Mucosa of stomach (tissue), 1 donor: ENCODE measurements around the gene TTC21A.
"Not testable (repeated sequence)": the region's sequence is repeated elsewhere in the genome, so short reads cannot be mapped to it uniquely, and the experiment has no call there.

ENCODE experiments used
- H3K27me3 ChIP-seq: one replicate; pipeline ENCODE4 v1.7.0; 2013; ENCODE audit warnings: mild to moderate bottlenecking, low read length; ENCODE audit not compliant: control insufficient read depth, insufficient read depth
- H3K36me3 ChIP-seq: one replicate; pipeline ENCODE4 v1.7.0; 2013; ENCODE audit warnings: low read length; ENCODE audit not compliant: control insufficient read depth, insufficient read depth
- H3K4me1 ChIP-seq: one replicate; pipeline ENCODE4 v1.7.0; 2013; ENCODE audit warnings: mild to moderate bottlenecking, low read length; ENCODE audit not compliant: control insufficient read depth, insufficient read depth
- H3K4me3 ChIP-seq: one replicate; pipeline ENCODE4 v1.7.0; 2013; ENCODE audit warnings: low read length
- H3K9ac ChIP-seq: one replicate; pipeline ENCODE4 v1.7.0; 2013; ENCODE audit warnings: mild to moderate bottlenecking, low read length, moderate library complexity
- H3K9me3 ChIP-seq: one replicate; pipeline ENCODE4 v1.7.0; 2013; ENCODE audit warnings: mild to moderate bottlenecking, low read length, moderate library complexity; ENCODE audit not compliant: control insufficient read depth
- donor health status: Pancreatic carcinoma.

Gene TTC21A, protein sequence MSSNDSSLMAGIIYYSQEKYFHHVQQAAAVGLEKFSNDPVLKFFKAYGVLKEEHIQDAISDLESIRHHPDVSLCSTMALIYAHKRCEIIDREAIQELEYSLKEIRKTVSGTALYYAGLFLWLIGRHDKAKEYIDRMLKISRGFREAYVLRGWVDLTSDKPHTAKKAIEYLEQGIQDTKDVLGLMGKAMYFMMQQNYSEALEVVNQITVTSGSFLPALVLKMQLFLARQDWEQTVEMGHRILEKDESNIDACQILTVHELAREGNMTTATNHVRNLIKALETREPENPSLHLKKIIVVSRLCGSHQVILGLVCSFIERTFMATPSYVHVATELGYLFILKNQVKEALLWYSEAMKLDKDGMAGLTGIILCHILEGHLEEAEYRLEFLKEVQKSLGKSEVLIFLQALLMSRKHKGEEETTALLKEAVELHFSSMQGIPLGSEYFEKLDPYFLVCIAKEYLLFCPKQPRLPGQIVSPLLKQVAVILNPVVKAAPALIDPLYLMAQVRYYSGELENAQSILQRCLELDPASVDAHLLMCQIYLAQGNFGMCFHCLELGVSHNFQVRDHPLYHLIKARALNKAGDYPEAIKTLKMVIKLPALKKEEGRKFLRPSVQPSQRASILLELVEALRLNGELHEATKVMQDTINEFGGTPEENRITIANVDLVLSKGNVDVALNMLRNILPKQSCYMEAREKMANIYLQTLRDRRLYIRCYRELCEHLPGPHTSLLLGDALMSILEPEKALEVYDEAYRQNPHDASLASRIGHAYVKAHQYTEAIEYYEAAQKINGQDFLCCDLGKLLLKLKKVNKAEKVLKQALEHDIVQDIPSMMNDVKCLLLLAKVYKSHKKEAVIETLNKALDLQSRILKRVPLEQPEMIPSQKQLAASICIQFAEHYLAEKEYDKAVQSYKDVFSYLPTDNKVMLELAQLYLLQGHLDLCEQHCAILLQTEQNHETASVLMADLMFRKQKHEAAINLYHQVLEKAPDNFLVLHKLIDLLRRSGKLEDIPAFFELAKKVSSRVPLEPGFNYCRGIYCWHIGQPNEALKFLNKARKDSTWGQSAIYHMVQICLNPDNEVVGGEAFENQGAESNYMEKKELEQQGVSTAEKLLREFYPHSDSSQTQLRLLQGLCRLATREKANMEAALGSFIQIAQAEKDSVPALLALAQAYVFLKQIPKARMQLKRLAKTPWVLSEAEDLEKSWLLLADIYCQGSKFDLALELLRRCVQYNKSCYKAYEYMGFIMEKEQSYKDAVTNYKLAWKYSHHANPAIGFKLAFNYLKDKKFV (N-terminal part only)

DNA sequence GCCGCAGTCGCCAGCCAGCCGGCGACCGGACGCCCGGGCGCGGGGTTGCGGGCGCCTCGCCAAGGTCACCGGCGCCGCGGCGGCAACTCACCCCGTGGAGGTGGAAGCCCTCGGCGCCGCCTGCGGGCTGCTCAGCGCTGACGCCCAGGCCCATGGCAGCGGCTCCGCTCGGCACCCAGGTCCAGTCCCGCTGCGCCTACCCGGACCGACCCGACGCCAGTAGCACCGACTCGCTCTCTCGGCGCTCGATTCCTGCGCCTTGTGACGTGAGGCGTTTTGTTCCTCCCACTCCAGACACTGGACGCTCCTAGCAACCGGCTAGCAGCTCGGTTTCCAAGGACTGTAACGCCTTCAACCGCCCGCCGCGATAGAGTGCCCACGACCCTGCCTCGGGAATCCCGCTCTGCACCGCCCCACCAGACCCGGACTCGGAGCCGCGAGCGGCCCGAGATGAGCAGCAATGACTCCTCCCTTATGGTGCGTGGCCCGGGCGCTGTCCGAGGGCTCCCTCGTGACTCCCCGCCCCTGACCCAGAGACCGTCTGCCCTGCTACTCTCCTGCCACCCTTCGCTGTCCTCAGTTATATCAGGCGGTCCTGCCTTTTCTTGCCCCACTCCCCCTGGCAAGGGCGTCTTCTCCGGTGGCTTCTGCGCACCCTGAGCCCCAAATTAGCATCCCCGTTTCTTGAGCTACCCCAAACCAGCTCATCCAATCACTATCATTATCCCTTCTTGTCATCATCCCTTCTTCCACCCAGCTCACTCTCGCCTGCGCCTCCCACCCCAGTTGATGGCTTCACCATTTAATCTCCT is at the start of gene TTC21A, which contains the start of gene GORASP1:
Gene TTC21A, plus strand, starts transcription at position 293 of the 812 bp plus-strand sequence. Its CDS starts 158 bp downstream, at position 451.
Gene GORASP1, minus strand, starts transcription at position 240 of the 812 bp plus-strand sequence. Its CDS starts 86 bp downstream, at position 154.
- peaks cover 44% of the 10 kb centered on the region for H3K4me1 ChIP-seq
- H3K9me3 ChIP-seq: no peaks in the 10 kb centered on the region
- peak within 1 kb of the TSS; percentile 40 for H3K4me3 ChIP-seq
- no peaks in the 10 kb centered on the region for H3K27me3 ChIP-seq
- H3K9ac ChIP-seq: peak within 1 kb of the TSS; percentile 96
- no peaks in the 10 kb centered on the region for H3K36me3 ChIP-seq

DNA sequence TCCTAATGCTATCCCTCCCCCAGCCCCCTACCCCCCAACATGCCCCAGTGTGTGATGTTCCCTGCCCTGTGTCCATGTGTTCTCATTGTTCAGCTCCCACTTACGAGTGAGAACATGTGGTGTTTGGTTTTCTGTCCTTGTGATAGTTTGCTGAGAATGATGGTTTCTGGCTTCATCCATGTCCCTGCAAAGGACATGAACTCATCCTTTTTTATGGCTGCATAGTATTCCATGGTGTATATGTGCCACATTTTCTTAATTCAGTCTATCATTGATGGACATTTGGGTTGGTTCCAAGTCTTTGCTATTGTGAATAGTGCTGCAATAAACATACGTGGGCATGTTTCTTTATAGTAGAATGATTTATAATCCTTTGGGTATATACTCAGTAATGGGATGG is 46.3 kb upstream of the TTC21A start:
- H3K27me3 ChIP-seq, H3K36me3 ChIP-seq, H3K4me1 ChIP-seq, H3K9ac ChIP-seq, H3K4me3 ChIP-seq, H3K9me3 ChIP-seq: not testable (repeated sequence)

DNA sequence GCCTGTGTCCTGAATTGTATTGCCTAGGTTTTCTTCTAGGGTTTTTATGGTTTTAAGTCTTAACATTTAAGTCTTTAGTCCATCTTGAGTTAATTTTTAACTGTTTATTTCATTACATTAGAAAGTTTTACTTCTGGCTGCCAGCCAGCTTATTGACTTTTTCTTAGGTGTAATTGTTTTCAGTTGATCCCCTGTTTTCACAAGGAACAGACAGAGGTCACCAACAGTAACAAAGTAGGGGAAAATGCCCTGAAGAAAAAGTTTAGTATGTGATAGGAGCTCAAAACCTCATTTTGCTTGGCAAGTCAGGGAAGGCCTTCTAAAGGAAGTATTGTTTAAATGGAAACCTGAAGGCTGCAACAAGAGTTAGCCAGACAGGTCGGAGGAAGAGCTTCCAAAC is 45.3 kb upstream of the TTC21A start:
- no peaks in the 10 kb centered on the region for H3K9me3 ChIP-seq
- H3K4me3 ChIP-seq: no peak overlapping the region
- H3K27me3 ChIP-seq: no peaks in the 10 kb centered on the region
- no peaks in the 10 kb centered on the region for H3K36me3 ChIP-seq
- no peaks in the 10 kb centered on the region for H3K4me1 ChIP-seq
- no peak overlapping the region for H3K9ac ChIP-seq

DNA sequence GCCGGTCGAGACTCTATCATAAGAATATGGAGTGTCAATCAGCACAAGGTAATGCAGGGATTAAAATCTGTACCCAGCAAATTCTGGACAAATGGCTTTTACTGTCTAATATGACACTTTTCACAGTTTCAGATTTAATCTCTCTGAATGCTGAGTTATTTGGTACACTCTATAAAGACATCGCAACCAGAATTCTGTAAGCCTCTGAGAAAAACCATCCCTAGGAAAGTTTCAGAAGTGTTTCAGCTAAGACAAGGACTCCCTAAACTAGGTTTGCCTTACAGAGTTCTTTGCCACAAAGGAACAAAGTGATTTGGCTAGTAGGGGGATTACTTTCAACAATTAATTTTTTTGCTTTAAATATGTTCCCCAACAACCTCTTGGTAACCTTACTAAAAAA is 44.3 kb upstream of the TTC21A start:
- H3K9me3 ChIP-seq: no peaks in the 10 kb centered on the region
- H3K36me3 ChIP-seq: no peaks in the 10 kb centered on the region
- H3K4me1 ChIP-seq: no peaks in the 10 kb centered on the region
- no peak overlapping the region for H3K4me3 ChIP-seq
- no peak overlapping the region for H3K9ac ChIP-seq
- H3K27me3 ChIP-seq: no peaks in the 10 kb centered on the region

DNA sequence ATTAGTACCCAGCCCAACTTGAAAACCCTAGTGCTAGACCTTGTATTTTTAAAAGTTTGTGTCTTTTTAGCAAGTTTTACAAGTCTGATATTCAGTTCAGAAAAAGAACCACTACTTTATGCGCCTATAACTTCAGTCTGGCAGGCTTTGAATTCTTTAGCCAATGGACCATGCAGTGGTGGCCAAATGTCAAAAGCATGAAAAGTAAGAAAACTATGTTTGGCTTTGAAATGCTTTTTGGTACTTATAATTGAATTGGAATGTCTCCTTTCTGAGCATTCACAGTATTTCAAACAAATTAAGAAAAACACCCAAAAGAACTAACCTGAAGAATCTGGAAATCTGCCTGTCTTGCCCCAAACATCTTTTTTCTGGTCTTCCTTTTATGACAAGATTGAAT is 42.8 kb upstream of the TTC21A start:
- Histone ChIP-seq H3K36me3 (no peaks in the 10 kb centered on the region), H3K27me3 (no peaks in the 10 kb centered on the region)

DNA sequence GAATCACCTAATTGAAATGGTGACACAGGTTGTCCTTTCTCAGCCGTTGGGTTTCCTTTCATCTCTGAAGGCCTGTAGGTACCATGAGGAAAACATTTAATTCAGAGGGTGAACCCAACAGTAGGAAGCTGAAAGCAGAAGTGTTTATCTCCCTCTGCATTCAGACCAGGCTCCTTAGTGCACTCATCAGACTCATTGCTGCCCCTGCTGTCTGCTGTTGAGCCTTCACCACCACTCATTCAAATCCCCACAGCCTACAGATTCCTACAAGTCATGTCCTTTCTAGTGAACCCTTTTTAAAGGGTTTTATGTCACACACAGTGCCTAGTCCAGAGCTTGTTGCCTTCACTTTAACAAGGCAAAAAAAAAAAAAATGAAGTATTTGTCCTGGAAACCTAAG is 42.3 kb upstream of the TTC21A start:
- H3K36me3 ChIP-seq: no peaks in the 10 kb centered on the region

More for the DNA sequence above, 42.8 kb upstream of the TTC21A start:
- Histone ChIP-seq H3K4me1 (no peaks in the 10 kb centered on the region), H3K4me3 (no peak overlapping the region), H3K9me3 (no peaks in the 10 kb centered on the region), H3K9ac (no peak overlapping the region)

DNA sequence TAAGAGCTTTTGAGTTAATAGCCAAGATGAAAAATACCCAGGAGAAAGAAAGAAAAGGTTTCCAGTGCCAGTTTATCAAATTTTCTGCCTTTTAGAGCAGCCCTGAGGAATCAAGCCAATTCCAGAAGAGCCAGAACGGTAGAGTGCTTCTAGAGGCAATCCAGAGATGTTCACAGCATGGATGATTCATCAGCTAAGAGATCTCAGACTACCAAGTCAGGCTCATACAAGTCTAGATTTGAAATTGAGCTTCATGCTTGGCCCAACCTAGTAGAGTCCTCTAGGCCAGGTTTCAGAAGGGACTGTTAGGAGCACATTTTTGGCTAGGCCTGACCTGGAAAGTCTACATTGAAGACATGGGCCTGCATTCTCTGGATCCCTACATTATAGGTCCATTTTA is 40.2 kb upstream of the TTC21A start:
- Histone ChIP-seq H3K36me3 (no peaks in the 10 kb centered on the region), H3K4me1 (no peaks in the 10 kb centered on the region), H3K9me3 (no peaks in the 10 kb centered on the region), H3K9ac (no peak overlapping the region), H3K4me3 (no peak overlapping the region), H3K27me3 (no peaks in the 10 kb centered on the region)

More for the DNA sequence above, 42.3 kb upstream of the TTC21A start:
- Histone ChIP-seq H3K9ac (no peak overlapping the region), H3K4me3 (no peak overlapping the region), H3K27me3 (no peaks in the 10 kb centered on the region), H3K4me1 (no peaks in the 10 kb centered on the region), H3K9me3 (no peaks in the 10 kb centered on the region)

DNA sequence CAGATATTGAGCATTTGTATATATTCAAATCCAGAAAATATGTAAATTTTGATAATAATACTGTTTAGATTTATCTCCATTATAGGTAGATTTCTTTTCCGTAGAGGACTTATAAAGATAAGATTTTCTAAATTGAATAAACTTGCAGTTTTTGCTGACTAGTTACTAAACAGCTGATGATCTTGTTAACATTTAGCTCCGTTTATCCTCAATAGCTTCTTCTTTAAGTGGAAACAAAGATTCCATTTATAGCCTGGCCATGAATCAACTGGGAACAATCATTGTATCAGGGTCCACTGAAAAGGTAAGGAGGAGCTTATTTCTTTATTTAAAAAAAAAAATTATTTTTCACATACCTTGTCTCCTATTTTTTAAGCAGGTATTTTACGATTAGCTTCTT is 38.9 kb upstream of the TTC21A start:
- Histone ChIP-seq H3K36me3 (no peaks in the 10 kb centered on the region), H3K4me3 (no peak overlapping the region), H3K4me1 (no peaks in the 10 kb centered on the region), H3K9me3 (no peaks in the 10 kb centered on the region), H3K27me3 (no peaks in the 10 kb centered on the region), H3K9ac (no peak overlapping the region)

DNA sequence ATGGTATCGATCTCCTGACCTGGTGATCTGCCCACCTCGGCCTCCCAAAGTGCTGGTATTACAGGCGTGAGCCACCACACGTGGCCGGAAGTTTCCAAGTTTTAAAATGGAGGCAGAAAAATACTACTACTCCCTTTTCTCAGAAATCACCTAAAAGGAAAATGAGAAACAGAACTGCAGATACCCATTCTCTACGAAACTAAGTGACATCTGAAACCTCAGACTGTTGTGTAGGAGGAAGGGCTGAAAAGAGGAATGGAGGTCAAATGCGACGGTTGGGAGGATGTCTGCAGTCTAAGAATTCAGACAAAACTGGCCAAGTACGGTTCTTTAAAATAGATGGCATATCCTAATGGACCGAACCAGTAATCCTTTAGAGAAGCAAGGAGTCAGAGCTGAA is 31.6 kb upstream of the TTC21A start:
- Histone ChIP-seq H3K27me3 (no peaks in the 10 kb centered on the region), H3K9me3 (no peaks in the 10 kb centered on the region), H3K36me3 (peaks cover 11% of the 10 kb centered on the region), H3K4me3 (no peak overlapping the region), H3K4me1 (no peaks in the 10 kb centered on the region), H3K9ac (no peak overlapping the region)

DNA sequence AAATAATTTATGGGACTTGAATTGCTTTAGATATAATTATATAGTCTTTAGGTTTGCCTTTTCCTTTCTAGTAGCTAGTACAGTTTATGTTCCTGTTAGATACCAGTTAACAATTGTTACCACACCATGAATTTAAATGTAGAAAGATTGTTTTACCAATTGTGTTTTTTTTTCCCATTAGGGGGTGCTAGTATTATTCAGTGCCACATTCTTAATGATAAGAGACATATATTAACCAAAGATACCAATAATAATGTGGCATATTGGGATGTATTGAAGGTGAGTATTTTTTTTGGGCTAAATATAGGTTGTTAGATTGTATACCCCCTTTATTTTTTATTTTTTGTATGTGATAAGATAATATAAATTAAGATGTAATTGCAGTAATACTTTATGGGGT is 27.9 kb upstream of the TTC21A start:
- Histone ChIP-seq H3K27me3 (no peaks in the 10 kb centered on the region), H3K4me3 (no peak overlapping the region), H3K9me3 (no peaks in the 10 kb centered on the region), H3K9ac (no peak overlapping the region), H3K4me1 (no peaks in the 10 kb centered on the region), H3K36me3 (peaks cover 11% of the 10 kb centered on the region)

DNA sequence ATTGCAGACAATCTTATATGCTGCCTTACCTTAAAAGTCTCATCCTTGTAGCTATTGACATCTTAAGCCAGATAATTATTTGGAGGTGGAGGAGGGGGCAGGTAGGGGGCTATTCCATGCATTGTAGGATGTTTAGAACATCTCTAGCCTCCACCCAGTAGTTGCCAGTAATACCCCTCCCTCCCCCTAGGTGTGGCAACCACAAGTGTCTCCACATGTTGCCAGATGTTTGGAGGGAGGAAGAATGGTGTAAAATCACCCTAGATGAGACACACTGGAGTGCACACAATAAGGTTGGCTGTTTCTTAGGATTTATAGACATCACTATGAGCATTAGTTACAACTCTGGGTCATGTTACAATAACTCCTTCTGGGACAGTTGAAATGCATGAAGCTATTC is 27.5 kb upstream of the TTC21A start:
- H3K9ac ChIP-seq: no peak overlapping the region
- no peak overlapping the region for H3K4me3 ChIP-seq
- H3K4me1 ChIP-seq: no peaks in the 10 kb centered on the region
- H3K27me3 ChIP-seq: no peaks in the 10 kb centered on the region
- peaks cover 10% of the 10 kb centered on the region for H3K36me3 ChIP-seq
- H3K9me3 ChIP-seq: no peaks in the 10 kb centered on the region
